HAP-1 (cell line): Measurements from ENCODE around the gene ZBED4.

Experiments
- DNase-seq, 2 experiments: peaks; one replicate each; pipeline ENCODE4 v3.0.0-alpha.2; 2016 to 2020; ENCODE audit warnings: low spot score in 2 of 2
- H3K27me3 ChIP-seq: fragments of 250-450 bp; sonication (Bioruptor Pico); 2 replicates; pipeline ENCODE4 v1.5.1; 2020; ENCODE audit warnings: low read depth, mild to moderate bottlenecking, moderate library complexity
- H3K36me3 ChIP-seq: fragments of 250-450 bp; sonication (Bioruptor Pico); replicated peaks from 2 replicates; pipeline ENCODE4 v1.5.1; 2020; ENCODE audit warnings: mild to moderate bottlenecking
- H3K4me1 ChIP-seq: fragments of 250-450 bp; sonication (Bioruptor Pico); 2 replicates; pipeline ENCODE4 v1.5.1; 2020; ENCODE audit warnings: mild to moderate bottlenecking
- H3K4me3 ChIP-seq: fragments of 250-450 bp; sonication (Bioruptor Pico); 2 replicates; pipeline ENCODE4 v1.5.1; 2020; ENCODE audit warnings: mild to moderate bottlenecking, moderate library complexity
- H3K9me3 ChIP-seq: fragments of 250-450 bp; sonication (Bioruptor Pico); 2 replicates; pipeline ENCODE4 v1.5.1; 2020; ENCODE audit warnings: mild to moderate bottlenecking, moderate library complexity
- in situ Hi-C: fragments of 300-500 bp; cut with MboI; formaldehyde crosslinking; loops from 3 replicates; pipeline ENCODE4 v1.14.3; 2020; ENCODE audit warnings: low sequenced_read_pairs, inconsistent platforms, mixed read lengths

The ZBED4 gene

DNA sequence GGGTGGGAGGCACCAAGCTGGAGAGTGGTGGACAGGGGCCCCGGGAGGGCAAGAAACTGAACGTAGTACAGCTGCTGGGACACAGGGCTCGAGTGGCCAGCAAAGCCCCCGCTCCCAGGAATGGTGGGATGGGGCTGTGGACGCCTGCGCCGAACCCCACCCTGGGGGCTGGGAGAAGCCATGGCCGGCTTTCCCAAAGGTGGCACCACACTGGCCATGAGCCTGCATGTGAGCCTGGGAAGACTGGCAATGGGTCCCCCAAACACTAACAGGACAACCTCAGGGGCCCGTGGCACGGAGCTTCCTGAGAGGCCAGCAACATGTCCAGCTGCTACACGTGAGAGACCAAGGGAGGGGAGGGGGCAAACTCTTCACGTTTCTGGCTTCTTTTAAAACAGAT lies 60.6 kb downstream of the ZBED4 start:
- H3K4me3 ChIP-seq = no peak overlapping the region
- no peak for DNase-seq
- peaks cover 12% of the 10 kb centered on the region for H3K36me3 ChIP-seq
- H3K27me3 ChIP-seq = no peaks in the 10 kb centered on the region
- in situ Hi-C loops = no loop called here
- peaks cover 3% of the 10 kb centered on the region; the same call in 1 of the 2 replicates for H3K4me1 ChIP-seq
- H3K9me3 ChIP-seq = no peaks in the 10 kb centered on the region

DNA sequence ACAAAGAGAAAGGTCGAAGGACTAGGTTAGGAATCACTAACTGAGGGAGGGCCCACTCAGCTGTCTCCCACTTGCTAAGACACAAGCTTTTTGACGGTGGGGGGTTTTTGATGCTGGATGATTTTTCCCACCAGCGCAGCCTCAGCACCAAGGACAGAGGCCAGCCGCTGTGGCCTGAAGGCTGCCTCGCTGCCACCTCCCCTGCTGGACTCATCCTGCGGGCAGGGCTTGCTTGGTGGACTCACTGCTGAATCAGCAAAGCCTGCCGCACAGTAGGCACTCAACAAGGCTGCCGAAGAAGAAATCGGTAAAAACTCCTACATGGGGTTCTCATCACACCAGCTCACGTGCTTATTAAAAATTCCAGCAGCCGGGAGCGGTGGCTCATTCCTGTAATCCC lies 62.0 kb downstream of the ZBED4 start:
- no peak for DNase-seq
- Histone ChIP-seq H3K4me3 (no peak overlapping the region), H3K4me1 (peaks cover 6% of the 10 kb centered on the region; the same call in 1 of the 2 replicates), H3K9me3 (no peaks in the 10 kb centered on the region), H3K27me3 (no peaks in the 10 kb centered on the region), H3K36me3 (peaks cover 15% of the 10 kb centered on the region)
- in situ Hi-C loops = no loop called here

DNA sequence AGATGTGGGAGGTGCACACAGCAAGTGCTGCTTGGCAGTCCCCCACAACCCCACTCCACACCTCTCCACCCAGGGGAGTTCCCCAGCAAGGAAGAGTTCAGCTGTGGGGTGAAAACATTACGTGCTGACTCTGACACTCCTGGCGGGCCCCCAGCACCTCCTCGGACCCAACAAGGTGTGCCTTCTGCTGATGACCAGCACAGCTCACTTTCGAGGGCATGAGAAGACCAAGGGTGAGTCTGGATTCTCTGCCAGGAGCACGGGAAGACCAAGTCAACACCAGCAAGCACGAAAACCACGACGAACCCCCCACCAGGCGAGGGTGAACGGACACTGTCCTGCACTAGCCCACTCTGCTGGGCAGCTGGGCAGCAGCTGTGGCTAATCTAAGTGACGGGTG lies 63.2 kb downstream of the ZBED4 start:
- in situ Hi-C loops = no loop called here
- H3K36me3 ChIP-seq = peaks cover 15% of the 10 kb centered on the region
- H3K4me1 ChIP-seq = peaks cover 6% of the 10 kb centered on the region; the same call in 1 of the 2 replicates
- DNase-seq = no peak
- no peaks in the 10 kb centered on the region for H3K27me3 ChIP-seq
- no peaks in the 10 kb centered on the region for H3K9me3 ChIP-seq
- peak overlapping the region; percentile 77; the same call in 1 of the 2 replicates for H3K4me3 ChIP-seq

DNA sequence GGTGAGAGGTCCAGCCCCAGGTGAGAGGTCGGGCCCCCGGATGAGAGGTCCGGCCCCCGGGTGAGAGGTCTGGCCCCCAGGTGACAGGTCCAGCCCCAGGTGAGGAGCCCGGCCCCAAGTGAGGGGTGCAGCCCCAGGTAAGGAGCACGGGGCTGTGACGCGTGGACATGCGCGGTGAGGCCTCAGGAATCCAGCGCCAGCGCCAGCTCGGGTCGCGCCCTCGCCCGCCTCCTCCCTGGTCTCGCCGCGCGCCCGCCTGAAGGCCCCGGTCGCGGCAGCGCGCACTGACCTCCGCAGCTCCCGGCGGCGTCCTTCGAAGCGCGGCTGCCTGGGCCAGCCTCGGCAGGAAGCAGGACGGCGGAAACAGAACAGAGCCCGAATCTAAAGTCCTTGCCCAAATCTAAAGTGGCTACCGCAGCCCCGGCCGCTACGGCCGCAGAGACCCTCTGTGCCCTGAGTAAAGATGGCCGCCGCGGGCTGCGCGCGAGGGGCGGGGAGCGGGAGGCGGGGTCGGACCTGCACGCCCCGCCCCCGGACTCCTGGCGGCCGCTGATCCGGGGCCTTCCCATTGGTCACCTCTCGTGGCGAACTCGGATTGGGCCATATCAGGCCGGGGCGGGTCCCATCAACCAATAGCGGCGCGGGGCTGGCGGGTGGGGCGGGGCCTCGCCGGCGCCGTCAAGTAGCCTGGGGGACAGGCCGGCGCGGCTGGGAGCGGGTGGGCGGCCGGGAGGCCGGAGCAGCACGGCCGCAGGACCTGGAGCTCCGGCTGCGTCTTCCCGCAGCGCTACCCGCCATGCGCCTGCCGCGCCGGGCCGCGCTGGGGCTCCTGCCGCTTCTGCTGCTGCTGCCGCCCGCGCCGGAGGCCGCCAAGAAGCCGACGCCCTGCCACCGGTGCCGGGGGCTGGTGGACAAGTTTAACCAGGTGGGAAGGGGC lies 64.6 kb downstream of the ZBED4 start, which contains the start of the genes ALG12 and CRELD2:
ALG12 (minus strand) TSS at position 465 of the 937 bp plus-strand sequence. CDS start 4,673 bp downstream, outside the sequence.
CRELD2 (plus strand) TSS at position 661 of the 937 bp plus-strand sequence; CDS start at position 797, 136 bp downstream.
- H3K36me3 ChIP-seq = peaks cover 9% of the 10 kb centered on the region
- H3K27me3 ChIP-seq = no peaks in the 10 kb centered on the region
- peak; percentile 93 to 98 for DNase-seq
- peaks cover 6% of the 10 kb centered on the region; the same call in 1 of the 2 replicates for H3K4me1 ChIP-seq
- peak within 1 kb of the TSS; percentile 77 for H3K4me3 ChIP-seq
- H3K9me3 ChIP-seq = no peaks in the 10 kb centered on the region
- in situ Hi-C loops = no loop called here

DNA sequence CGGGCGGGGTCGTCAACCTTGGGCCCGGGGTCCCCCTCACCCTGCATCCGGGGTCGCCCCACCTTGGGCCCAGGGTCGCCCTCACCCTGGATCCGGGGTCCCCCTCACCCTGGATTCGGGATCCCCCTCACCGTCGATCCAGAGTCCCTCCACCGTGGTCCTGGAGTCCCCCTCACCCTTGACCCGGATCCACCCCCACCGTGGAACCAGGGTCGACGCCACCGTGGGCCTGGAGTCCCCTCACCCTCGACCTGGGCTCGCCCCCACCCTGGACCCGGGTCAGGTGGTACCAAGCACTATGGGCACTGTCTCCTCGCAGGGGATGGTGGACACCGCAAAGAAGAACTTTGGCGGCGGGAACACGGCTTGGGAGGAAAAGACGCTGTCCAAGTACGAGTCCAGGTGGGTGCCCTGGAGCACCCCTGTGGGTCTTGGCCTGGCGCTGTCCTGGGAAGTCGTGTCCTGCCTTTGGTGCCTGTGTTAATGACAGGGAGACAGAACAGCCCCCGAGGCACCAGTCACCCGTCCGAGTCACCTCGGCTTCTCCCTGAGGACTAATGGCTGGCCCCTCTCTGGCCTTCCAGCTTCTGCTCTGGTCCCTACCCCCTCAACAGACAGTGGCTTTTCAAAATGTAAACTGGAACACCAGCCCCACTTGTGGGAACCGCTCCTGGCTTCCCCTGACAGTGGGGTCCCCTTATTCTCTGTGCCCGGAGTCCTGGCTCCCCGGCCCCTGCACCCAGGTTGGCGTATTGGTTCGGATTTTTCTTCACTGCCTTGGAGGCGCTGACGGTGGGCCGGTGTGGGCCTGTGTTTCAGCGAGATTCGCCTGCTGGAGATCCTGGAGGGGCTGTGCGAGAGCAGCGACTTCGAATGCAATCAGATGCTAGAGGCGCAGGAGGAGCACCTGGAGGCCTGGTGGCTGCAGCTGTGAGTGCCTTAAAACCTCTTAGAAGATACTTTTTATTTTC lies 65.6 kb downstream of the ZBED4 start:
- in situ Hi-C loops = no loop called here
- Histone ChIP-seq H3K9me3 (no peaks in the 10 kb centered on the region), H3K4me1 (peaks cover 6% of the 10 kb centered on the region; the same call in 1 of the 2 replicates), H3K27me3 (no peaks in the 10 kb centered on the region), H3K4me3 (peak overlapping the region; percentile 53), H3K36me3 (peaks cover 6% of the 10 kb centered on the region)
- DNase-seq = no peak

DNA sequence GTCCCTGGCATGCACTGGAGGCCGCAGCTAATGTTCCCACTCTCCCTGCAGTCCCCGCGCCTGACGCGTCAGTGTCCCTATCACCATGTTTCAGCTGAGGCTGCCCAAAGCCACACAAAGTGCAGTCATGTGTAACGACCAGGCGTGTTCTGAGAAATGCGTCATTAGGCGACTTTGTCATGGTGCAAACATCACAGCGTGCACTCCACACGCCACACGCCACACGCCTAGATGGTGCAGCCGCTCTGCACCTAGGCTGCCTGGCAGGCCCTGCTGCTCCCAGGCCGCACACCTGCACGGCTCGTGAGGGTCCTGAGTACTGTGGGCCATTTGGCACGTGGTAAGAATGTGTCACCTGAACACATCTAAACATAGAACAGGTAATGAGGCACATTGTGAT lies 67.2 kb downstream of the ZBED4 start:
- Histone ChIP-seq H3K4me3 (no peak overlapping the region), H3K9me3 (no peaks in the 10 kb centered on the region), H3K4me1 (peaks cover 6% of the 10 kb centered on the region; the same call in 1 of the 2 replicates), H3K27me3 (no peaks in the 10 kb centered on the region), H3K36me3 (peaks cover 8% of the 10 kb centered on the region)
- DNase-seq = no peak
- in situ Hi-C loops = no loop called here

DNA sequence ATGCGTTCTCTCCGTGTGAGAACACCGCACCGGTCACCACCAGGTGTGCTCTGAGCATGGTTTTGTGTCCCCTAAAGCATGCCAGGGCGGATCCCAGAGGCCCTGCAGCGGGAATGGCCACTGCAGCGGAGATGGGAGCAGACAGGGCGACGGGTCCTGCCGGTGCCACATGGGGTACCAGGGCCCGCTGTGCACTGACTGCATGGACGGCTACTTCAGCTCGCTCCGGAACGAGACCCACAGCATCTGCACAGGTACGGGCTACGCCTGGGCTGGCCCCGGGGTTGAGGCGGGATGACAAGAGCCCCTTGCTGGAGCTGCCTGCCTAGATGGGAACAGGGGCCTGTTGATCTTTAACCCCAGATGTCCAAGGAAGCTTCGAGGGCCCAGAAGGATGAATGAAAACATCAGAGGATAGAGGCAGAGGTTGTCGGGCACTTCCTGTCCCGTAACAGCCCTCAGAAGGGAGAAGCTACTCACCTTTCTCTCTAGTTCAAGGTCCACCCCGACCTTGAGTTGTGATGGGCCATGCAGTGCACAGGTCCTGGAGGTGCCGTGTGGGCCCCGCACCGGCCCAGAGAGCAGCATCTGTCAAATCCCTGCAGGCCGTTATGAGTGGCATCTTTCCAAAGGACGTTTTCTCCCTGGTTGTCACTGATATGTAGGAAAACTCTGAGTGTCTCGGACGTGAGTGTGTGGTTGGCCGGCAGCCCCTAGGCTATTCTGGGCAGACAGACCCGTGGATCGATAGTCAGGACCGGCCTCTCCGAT lies 68.0 kb downstream of the ZBED4 start:
- in situ Hi-C loops = no loop called here
- no peaks in the 10 kb centered on the region for H3K27me3 ChIP-seq

DNA sequence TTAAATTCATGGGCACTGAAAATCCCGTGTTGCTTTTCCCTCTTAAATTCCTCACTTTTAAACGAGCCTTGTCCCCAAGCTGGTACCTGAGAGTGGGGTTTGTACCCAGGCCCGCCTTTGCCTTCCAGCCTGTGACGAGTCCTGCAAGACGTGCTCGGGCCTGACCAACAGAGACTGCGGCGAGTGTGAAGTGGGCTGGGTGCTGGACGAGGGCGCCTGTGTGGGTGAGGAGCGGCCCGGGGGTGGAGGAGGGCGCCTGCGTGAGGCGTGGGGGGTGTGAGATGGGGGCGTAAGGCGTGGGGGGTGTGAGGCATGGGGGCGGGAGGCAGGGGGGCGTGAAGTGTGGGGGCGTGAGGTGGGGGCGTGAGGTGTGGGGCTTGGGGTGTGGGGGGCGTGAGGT lies 68.8 kb downstream of the ZBED4 start:
- in situ Hi-C loops = no loop called here
- Histone ChIP-seq H3K4me1 (peaks cover 6% of the 10 kb centered on the region; the same call in 1 of the 2 replicates), H3K9me3 (no peaks in the 10 kb centered on the region), H3K27me3 (no peaks in the 10 kb centered on the region), H3K4me3 (no peak overlapping the region), H3K36me3 (peaks cover 11% of the 10 kb centered on the region)
- no peak for DNase-seq

More for the DNA sequence above, 68.0 kb downstream of the ZBED4 start:
- Histone ChIP-seq H3K9me3 (no peaks in the 10 kb centered on the region), H3K4me1 (peaks cover 6% of the 10 kb centered on the region; the same call in 1 of the 2 replicates), H3K4me3 (no peak overlapping the region), H3K36me3 (peaks cover 11% of the 10 kb centered on the region)
- DNase-seq = no peak

DNA sequence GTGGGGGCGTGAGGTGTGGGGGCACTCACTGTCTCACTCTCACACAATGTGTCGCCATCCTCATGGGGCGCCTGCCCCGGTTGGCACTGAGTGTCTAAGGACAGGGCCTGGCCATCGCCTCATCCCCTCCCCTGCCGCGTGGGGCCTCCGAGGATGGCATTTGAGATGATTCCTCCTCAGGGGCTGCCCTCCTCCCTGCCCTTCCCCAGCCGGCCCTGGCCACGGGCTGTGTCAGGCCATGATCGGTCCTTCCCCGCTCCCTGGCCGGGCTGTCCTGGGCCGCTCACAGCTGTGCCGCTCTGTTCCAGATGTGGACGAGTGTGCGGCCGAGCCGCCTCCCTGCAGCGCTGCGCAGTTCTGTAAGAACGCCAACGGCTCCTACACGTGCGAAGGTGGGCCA lies 69.3 kb downstream of the ZBED4 start:
- H3K4me3 ChIP-seq = no peak overlapping the region
- in situ Hi-C loops = no loop called here
- H3K36me3 ChIP-seq = peaks cover 11% of the 10 kb centered on the region
- no peaks in the 10 kb centered on the region for H3K9me3 ChIP-seq
- no peaks in the 10 kb centered on the region for H3K27me3 ChIP-seq
- DNase-seq = no peak
- peaks cover 6% of the 10 kb centered on the region; the same call in 1 of the 2 replicates for H3K4me1 ChIP-seq

DNA sequence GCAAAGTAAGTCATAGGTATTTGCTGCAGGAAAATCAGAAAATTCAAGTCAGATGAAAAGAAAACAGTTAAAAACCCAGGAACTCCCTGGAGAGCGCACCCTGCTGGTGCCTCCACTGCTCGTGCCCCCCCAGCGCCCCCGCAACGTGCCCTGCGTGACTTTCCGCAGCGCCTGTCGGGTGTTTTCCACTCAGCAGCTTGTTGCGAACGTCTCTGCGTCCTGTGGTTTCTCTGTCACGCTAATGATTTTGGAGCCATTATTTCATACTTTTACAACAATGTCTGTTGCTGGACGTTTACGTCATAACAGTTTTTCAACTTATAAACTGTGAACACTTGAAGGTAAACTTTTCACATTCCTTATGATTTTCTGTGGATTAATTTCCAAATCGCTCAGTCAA lies 69.8 kb downstream of the ZBED4 start:
- Histone ChIP-seq H3K9me3 (no peaks in the 10 kb centered on the region), H3K4me1 (peaks cover 6% of the 10 kb centered on the region; the same call in 1 of the 2 replicates), H3K36me3 (peaks cover 11% of the 10 kb centered on the region), H3K27me3 (no peaks in the 10 kb centered on the region), H3K4me3 (no peak overlapping the region)
- in situ Hi-C loops = no loop called here
- DNase-seq = no peak

DNA sequence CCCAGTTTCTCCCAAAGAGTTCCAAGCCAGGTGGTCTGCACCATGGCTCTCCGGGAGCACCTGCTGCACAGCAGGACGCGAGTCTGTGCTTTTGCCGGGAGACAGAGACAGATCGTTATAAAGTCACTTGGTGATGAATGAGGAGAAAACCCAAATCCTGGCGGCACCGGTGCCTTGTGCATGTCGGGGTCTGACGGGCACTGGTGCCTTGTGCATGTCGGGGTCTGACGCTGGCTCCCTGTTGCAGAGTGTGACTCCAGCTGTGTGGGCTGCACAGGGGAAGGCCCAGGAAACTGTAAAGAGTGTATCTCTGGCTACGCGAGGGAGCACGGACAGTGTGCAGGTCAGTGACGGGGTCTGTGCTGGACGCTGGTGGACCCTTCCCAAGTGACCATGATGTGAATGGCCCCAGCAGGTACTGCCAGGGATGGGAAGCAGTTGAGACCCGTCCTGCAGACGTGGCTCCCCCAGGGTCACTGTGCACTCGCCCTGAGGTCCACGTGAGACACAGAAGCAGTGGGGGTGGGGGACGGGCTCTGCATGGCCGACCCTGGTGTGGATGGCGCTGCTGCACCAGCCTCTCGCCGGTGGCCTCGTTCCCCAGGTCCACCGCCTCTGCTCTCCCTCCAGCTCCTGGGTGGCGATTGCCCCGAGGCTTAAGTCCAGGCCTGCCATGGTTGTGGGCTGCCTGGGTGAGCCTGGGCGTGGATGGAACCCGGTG lies 70.6 kb downstream of the ZBED4 start:
- Histone ChIP-seq H3K4me1 (peaks cover 3% of the 10 kb centered on the region; the same call in 1 of the 2 replicates), H3K4me3 (no peak overlapping the region), H3K36me3 (peaks cover 11% of the 10 kb centered on the region), H3K9me3 (no peaks in the 10 kb centered on the region), H3K27me3 (no peaks in the 10 kb centered on the region)
- DNase-seq = no peak
- in situ Hi-C loops = no loop called here

DNA sequence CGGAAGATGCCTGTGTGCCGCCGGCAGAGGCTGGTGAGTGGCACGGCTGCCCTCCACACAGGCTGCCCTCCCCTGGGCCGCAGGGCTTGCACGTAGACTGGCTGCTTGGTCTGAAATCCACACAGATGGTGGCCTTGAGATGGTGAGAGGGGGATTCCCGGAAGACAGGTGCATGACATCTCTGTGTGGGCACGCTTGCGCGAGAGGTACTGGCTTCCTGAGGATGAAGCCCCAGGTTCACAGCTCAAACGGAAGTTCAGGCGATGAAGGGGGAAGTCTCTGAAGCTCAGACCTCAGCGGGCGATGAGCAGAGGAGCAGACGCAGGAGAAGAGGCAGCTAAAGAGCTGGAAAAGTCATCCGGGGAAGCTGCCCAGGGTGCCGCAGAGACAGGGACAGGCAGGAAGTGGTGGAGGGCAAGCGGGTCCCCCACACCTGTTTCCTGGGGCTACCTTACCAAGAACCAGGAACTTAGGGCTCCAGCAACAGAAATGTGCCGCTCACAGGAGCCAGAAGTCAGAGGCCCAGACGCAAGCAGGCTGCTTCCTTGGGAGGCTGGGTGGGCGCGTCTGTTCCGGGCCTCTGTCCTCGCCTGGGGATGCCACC lies 72.0 kb downstream of the ZBED4 start:
- DNase-seq = no peak
- in situ Hi-C loops = no loop called here
- peaks cover 4% of the 10 kb centered on the region for H3K4me1 ChIP-seq
- no peaks in the 10 kb centered on the region for H3K9me3 ChIP-seq
- H3K4me3 ChIP-seq = no peak overlapping the region
- H3K36me3 ChIP-seq = peaks cover 7% of the 10 kb centered on the region; the same call in 1 of the 2 replicates
- no peaks in the 10 kb centered on the region for H3K27me3 ChIP-seq
